HG03460 (cell line): ENCODE results near the gene NPAS1.

ENCODE experiments used
- ATAC-seq: cut with Tn5 transposase; IDR thresholded peaks from one replicate; pipeline ENCODE4 v1.9.1; 2021; ENCODE audit not compliant: unreplicated experiment

Gene NPAS1, protein sequence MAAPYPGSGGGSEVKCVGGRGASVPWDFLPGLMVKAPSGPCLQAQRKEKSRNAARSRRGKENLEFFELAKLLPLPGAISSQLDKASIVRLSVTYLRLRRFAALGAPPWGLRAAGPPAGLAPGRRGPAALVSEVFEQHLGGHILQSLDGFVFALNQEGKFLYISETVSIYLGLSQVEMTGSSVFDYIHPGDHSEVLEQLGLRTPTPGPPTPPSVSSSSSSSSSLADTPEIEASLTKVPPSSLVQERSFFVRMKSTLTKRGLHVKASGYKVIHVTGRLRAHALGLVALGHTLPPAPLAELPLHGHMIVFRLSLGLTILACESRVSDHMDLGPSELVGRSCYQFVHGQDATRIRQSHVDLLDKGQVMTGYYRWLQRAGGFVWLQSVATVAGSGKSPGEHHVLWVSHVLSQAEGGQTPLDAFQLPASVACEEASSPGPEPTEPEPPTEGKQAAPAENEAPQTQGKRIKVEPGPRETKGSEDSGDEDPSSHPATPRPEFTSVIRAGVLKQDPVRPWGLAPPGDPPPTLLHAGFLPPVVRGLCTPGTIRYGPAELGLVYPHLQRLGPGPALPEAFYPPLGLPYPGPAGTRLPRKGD

DNA sequence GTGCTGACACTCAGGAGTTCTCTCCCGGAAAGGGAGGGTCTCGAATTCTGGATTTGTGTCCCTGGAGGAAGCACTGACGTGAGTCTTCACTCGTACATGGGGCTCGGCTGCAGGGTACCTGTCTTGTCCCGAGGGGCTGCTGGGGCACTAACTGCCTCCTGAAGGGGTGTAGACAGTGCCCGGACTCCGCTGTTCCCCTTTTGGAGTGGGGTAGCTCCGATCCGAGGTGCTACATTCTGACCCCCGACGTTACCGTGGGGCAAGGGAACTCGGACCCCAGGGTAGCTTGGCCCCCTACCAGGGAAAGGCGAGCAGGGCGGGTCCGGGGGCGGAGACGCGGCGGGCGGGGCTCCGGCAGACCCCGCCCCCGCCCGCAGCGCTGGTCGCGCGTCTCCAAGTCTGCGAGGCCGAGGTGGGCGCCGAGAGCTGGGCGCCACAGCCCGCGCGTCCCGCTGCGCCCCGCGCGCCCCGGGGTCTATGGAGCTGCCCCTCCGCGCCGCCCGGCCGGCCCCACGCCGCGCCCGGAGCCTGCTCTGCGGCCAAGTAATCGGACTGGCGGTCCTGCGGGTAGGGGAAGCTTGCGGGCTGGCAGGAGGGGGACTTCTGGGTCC, at the start of gene NPAS1:
TSS of gene NPAS1 (plus strand) at position 407 of the 611 bp plus-strand sequence. CDS start 1,211 bp downstream, outside the sequence.
- no peak for ATAC-seq

DNA sequence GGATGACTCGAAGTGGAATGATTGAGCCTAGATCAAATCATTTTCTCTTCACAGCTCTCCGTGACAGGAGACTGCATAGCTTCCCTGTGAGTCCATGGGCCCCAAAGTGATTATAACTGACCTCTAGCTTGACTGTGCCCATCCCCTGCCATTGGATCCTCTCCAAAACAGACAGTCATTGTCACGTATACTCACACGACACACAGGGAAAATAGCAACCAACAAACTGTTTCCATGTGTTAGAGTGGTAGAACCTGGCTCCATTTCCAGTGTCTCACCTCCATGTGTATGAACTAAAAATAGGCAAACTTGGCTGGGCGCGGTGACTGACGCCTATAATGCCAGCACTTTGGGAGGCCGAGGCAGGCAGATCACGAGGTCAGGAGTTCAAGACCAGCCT, 48.8 kb upstream of the NPAS1 start:
- ATAC-seq: no peak

DNA sequence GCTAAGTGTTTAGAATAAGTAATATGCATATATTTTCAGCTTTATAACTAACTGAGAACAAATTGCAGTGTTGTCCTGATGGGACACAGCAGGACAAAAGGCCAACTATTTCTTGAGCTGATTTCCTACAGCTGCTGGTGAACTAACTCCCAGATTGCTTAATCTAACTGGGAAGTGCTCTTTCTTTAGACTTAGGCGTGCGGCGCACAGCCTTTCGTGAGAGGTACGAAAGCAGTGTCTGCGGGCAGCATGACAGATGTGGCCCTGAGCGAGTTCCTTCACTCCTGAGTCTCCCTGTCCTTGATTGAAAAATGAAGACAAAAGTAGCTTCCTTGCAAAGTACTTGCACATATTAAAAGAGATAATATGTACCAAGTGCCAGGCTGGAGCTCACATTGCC, 47.3 kb upstream of the NPAS1 start:
- no peak for ATAC-seq

DNA sequence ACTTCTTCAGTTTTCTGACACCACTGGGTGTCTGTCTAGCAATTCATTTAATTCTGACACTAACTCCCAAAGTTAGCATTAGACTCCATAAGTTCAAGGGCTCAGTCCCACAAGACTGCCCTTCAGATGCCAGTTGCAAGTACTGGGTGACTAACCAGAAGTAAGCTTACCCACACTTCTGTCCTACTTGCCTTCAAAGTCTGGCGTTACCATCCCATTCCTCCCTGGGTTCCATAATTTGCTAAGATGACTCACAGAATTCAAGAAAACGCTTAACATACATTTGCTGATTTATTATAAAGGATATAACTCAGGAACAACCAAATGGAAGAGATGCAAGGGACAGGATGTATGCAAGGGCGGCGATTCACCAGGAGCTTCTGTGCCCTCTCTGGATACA, 45.5 kb upstream of the NPAS1 start:
- no peak for ATAC-seq

DNA sequence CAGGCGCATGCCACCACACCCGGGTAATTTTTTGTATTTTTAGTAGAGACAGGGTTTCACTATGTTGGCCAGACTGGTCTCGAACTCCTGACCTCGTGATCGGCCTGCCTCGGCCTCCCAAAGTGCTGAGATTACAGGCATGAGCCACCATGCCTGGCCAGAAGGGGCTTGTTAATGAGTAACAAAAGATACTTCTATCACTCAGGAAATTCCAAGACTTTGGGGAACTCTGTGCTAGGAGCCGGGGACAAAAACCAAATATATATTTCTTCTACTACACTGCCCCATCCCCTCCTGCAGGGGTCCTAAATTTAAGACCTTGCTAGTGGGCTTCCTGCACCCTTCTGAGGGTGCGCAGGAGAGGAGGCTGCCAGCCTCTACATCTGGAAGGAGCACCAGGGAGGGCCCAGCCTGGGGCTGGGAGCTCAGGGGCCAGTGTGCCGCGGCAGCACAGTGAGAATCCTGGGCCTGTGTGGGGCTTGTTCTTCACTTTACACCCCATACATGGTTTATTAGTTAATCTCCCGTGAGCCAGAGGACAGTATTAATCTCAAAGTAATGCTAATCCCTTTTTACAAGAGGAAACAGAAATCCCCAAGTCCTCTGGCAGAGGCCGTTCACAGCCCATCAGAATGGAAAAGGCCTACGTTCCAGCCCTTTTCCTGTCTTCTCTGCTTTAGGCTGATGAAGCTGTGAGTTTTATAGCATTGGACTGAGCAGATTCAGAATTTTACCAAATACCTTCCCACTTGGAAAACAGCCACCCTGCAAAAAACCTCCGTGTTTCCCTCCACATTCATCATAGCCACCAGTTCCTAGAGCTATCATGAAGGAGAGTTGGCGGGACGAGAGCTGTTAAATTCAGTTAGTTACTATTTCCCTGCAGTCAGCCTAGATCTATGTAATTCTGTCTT, 44.4 kb upstream of the NPAS1 start:
- no peak for ATAC-seq

DNA sequence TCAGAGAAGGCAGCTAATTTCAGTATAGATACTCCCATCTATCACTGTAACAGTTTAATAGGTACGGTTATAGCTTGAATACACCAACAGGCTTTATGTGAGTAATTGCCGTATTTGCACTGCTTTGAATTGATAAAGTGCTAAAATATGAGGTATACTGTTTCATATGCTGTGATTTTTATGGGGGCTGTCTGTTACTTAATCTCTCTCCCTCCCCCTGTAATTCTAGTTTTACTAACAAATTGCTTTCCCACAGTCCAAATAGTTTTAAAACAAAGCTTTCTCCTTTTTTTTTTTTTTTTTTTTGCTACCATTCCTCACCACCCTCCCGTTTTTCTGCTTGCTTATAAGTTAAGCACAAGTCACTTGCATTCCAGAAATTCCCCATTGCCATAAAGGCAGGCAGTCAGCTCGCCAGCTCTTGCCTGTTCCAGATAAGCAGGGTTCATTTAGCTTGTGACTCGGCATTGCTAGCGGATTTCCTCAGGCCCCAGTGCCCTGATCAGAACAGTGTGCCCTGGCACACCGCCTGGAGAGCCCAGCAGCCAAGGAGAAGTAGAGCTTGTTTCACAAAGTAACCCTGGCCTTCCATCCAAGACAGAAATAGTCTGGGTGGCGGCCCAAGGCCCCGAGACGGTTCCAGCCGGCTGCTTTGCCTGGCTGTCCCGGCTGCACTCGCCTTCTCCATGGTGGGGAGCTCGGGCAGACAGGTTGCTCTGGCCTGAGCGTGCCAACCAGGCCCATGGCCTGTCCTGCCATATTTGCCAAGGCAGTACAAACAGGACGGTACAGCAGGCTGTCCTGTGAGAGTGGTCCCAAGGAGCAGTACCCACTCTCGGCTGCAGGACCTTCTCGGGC, 43.5 kb upstream of the NPAS1 start:
- no peak for ATAC-seq

DNA sequence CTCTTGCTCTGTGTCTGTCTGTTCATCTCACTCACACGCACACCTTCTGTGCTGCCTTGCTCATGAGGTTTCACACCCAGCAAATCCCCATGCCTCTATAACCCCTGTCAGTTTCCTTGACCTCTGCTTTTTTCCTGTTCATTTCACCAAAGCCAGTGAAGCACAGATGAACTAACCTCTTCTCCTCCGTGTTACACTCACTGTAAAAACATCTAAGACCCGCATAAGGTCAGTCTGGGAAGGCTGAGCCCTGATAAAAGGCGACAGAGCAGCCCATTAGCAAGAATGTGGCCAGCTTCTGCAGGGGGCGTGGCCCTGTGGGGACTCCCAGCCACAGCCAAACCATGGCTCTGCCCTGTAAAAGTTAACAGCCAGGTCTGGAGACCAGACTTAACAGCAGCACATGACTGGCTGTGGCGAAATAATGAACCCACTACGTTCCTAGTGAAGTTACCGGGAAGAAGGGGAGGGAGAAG, 42.8 kb upstream of the NPAS1 start:
- ATAC-seq: no peak

DNA sequence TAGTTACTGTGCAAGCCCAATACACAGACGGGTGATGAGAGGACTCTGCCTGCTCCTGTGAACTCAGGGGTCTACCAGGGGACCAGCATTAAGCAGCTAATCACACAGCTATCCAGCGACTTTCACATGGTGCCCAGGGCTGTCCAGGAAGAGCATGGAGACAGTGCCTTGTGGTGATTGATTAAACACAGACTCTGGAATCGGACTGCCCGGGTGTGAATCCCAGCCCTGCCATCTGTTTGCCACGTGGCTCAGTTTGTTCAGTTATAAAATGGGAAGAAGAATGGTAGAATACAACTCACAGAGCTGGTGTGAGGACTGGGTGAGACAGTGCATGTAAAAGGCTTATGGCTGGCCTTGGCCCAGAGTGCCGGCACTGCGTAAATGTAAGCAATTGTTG, 42.1 kb upstream of the NPAS1 start:
- no peak for ATAC-seq

DNA sequence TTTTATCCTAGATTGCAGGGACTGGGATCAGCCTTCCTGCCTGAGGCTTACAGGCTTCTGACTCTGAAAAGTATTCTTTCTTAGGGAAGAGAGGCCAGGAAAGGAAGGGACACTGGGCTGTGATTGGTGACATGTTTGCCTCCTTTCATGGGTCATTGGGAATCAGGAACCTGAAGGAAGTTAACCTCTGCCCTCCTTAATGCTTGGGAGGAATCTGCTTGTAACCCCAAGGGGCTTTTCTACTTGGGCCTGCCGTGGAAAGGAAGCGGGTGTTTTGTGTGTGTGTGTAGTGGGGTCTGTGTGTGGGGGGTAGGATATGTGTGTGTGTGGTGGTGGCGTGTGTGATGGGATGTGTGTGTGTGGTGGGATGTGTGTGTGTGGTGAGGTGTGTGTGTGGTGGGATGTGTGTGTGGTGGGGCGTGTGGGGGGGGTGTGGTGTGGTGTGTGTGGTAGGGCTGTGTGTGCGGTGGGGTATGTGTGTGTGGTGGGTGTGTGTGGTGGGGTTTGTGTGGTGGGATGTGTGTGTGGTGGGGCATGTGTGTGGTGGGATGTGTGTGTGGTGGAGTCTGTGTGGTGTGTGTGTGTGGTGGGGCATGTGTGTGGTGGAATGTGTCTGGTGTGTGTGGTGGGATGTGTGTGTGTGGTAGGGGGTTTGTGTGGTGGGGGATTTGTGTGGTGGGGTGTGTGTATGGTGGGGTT, 41.3 kb upstream of the NPAS1 start:
- ATAC-seq: no peak

DNA sequence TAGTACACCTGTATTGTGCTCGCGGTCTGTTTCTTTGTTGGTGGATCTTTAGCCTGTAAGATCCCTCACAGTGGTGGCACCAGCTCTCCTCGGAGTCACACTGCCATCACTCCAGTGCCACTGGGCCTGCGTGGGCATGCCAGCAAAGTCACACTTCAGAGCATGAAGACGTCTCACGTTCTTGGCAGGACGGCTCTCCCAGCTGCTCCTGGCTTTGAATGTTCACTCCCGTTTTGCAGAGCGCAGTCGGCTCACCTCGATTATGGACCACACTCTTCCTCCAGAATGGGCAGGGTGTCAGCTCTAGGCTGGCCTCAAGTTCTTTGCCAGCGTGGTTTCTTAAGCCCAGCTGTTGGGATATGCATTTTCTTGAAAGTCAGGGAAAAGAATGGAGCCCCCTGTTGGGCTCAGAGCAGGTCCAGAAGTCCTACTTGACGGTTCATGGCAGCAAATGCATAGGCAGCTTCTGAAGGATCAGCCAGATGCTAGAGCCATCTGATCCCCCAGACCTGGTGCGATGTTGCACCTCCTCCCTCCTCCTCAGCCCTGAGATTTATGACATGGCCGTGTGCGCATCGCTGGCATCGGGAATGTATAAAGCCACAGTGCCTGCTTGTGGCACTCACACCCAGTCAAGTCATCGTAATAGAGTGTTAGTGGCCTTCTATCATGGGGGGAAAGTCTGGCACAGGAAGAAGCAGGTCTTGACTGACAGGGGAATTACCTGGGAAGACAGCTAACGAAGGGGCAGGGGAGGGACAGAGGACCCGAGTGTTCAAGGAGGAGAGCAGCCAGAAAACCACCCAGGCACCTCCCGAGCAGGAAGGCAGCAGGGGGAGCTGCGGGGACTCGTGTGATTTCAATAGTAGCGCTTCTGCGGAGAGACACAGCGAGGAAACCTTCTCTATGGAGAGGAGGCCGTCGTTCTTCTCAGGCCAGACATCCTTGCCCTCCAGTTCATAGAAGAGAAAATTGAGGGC, 40.2 kb upstream of the NPAS1 start:
- ATAC-seq: no peak

DNA sequence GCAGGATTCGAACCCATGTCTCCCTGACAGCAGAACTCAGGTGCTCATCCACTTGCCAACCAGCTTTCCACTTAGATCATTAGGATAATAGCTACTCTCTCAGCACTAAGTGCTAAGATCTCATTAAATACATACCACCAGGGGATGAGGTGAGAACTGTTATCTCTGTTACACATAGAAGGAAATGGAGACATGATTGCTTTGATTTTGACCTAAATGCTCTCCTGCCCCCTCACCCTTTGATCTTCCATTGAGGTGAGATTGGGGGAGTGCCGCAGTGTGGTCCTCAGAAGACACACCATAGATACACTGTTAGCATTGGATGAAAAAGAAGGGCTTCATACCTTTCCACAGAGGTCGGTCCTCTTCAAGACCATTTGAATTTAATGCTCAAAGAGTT, 38.9 kb upstream of the NPAS1 start:
- ATAC-seq: no peak

DNA sequence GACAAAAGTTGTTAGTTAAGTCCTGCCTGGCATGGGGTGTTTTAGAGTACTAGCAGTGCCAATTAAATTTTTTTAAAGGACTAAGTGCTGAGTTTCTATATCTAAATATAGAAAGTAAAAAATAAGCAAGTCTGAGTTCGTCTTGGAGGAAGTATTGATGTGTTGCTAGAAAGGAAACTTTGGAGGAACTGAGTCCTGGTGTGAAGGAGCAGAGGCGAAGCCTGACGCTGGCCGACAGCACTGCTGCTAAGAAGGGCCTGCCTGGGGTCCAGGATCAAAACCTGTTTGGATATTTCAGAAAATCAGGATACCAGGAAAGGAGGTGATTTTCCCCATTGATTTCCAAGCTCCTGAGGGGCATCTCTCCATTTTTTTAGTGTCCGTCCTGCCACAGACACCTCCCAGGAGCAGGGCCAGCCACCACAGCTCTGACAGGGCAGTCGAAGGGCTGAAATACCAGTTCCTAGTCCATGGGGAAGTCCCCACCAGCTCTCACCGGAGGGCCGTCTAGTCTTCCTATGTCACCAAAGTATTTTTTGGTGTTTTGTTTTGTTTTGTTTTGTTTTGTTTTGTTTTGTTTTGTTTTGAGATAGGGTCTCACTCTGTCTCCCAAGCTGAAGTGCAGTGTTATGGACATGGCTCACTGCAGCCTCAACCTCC, 38.2 kb upstream of the NPAS1 start:
- no peak for ATAC-seq

DNA sequence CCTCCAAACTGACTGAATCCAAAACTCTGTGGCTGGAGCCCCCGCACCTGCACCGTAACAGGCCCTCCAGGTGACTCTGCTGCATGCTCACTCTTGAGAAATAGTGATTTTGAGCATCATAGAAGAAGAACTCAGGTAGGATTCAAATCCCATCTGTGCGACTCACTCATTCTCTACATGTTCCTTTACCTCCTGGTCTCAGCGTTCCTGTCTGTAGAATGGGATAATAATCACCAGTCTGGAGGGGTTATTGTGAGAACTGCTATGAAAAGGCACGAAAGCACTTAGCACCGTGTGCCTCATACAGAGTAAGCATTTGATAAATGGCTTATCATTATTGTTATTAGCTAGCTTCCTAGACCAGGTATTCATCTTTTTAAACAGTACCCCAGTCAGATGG, 36.5 kb upstream of the NPAS1 start:
- ATAC-seq: no peak

DNA sequence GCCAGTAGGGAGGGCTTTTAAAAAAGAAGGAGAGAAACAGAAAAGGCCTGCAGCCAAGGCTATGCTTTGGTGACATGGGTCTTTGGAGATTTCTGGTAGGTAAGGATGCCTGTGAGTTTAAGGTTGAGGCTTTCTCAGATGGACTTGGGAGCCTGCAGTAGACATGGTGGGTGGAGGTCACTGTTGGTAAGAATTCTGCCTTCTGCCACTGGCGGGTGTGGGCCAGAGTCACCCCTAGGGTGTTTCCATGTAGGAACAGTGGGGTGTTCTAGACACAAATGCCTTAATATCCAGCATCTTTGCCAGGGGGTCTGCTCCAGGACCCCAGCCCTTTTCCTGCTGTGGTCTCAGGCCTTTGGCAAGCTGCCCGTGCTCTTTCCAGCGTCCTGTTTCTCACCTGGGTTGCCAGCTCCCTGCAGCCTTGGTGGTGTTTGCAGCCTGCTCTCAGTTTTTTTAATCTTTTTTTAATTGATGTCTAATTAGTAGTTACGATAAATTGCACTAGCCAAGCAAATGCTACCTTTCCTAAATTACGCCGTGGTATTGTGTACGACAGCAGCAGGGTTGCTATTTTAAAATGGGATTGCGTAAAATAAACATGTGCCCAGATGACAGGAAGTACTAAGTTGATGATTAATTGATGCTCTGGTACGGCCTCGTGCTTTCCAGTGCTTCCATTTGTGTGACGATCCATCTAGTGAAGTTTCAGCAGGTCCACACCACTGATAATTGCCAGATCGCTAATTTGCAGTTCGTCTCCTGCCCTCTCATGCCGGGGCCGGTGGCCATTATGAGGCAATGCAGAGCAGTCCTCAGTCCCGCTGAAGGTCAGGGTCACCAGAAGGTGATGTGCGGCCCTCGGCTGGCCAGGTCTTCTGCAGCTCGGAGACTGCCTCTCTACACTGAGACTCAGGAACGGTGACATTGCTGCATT, 35.3 kb upstream of the NPAS1 start:
- no peak for ATAC-seq

DNA sequence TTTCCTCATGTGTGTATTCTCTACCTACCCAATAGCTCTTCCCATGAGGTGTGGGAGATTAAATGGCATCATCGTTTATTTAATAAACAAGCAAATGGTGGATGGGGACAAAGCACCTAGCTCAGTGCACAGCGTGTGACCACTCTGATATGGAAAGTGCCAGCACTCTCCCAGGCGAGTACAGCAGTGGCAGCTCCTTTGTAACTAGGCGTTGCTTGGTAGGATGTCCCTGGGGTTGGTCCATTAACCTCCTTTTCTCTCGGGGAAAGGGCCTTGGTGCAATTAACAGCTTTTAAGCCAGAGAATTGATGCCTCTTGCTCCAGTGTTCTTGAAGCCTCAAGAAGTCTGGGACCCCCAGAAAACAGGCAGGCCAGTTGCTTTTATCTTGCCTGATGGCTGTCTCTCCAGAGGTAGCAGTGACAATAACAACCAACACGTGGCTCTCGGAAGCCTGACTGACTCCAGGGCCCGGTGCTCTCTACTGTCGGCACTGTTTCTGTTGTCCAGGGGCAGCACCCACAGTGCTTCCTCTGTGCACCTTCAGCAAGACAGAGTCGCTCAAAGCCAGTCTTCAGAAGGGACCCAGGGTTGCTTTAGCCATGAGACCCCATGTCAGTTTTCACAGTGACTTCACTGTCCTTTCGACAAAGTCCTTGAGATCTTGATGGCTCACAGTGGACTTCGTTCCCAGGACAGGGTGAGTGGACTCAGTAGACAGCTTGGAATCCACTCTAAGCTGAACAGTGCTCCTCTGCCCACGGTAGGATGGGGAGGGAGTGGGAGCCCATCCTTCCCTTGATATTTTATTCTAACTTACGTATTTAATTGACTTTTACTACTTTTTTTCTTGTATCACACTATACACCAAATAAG, 33.9 kb upstream of the NPAS1 start:
- ATAC-seq: no peak
